Measurements from ENCODE around the gene APEH. TPM values are rescaled to one million over a fixed set of nuclear protein-coding genes. Genes with fewer than 3 reads are reported as not detected.

Gene APEH
- total and polyA plus RNA-seq, 2 donors (not counting 1 experiment from before 2014, with no cell fraction given): 79.4 to 96.2 TPM

GRCh38 chr3:49707113-49707480, 32.9 kb downstream of the APEH start:
- CTCF ChIA-PET: interaction anchor here (1.2 to 1.4 kb wide), 2 partner anchors 11 to 168 kb away, joined by 3 read pairs; no protein-coding TSS in a partner anchor
- H3K27me3 ChIP-seq (replicated peaks in 1 of 4; ENCODE audit: control extremely low read depth in 1 of 4, control insufficient read depth in 3 of 4, insufficient read depth in 4 of 4, low read length in 3 of 4): no peaks in the 10 kb centered on the region
- Mint-ChIP-seq H3K4me1 (peaks cover 6% of the 10 kb centered on the region), H3K27ac (no peak overlapping the region), H3K4me3 (no peak overlapping the region), H3K27me3 (no peaks in the 10 kb centered on the region), H3K9me3 (ENCODE audit: insufficient read depth) (no peaks in the 10 kb centered on the region)
- DNase-seq (no peak), ATAC-seq (ENCODE audit: low read depth) (no peak)
- H3K4me1 ChIP-seq (ENCODE audit: control insufficient read depth in 2 of 2, insufficient read depth in 2 of 2, low read length in 2 of 2): no peaks in the 10 kb centered on the region
- no peaks in the 10 kb centered on the region for H4K20me1 ChIP-seq (ENCODE audit: control insufficient read depth, insufficient read depth, low read length, poor library complexity, severe bottlenecking)
- WGBS (ENCODE audit: insufficient coverage): 94% methylated on average over 4 of the region's 4 CpGs
- no peak overlapping the region for H3K9ac ChIP-seq (ENCODE audit: low read length)
- peaks cover 0 to 3% (median 0%) of the 10 kb centered on the region in 3 donors for H3K9me3 ChIP-seq (ENCODE audit: control extremely low read depth in 1 of 3, control insufficient read depth in 2 of 3, insufficient read depth in 1 of 3, low read length in 2 of 3)
- no peak overlapping the region for H3K4me3 ChIP-seq (ENCODE audit: control extremely low read depth in 1 of 5, extremely low read depth in 1 of 5, insufficient read depth in 1 of 5, low read depth in 2 of 5, low read length in 4 of 5)
- POLR2A ChIA-PET: no interaction called here
- intact Hi-C loops (cut with micrococcal nuclease): no loop called here
- no peak overlapping the region for H3K27ac ChIP-seq (ENCODE audit: low read length in 2 of 2)
- H2AFZ ChIP-seq (ENCODE audit: insufficient read depth, low read depth, low read length, poor library complexity, severe bottlenecking): no peak overlapping the region
- no peaks in the 10 kb centered on the region for H3K79me2 ChIP-seq (ENCODE audit: control insufficient read depth, insufficient read depth, low read length)
- H3K4me2 ChIP-seq (replicated peaks; ENCODE audit: low read depth, low read length, poor library complexity, severe bottlenecking): no peak overlapping the region
- TF ChIP-seq, protein P1, sequence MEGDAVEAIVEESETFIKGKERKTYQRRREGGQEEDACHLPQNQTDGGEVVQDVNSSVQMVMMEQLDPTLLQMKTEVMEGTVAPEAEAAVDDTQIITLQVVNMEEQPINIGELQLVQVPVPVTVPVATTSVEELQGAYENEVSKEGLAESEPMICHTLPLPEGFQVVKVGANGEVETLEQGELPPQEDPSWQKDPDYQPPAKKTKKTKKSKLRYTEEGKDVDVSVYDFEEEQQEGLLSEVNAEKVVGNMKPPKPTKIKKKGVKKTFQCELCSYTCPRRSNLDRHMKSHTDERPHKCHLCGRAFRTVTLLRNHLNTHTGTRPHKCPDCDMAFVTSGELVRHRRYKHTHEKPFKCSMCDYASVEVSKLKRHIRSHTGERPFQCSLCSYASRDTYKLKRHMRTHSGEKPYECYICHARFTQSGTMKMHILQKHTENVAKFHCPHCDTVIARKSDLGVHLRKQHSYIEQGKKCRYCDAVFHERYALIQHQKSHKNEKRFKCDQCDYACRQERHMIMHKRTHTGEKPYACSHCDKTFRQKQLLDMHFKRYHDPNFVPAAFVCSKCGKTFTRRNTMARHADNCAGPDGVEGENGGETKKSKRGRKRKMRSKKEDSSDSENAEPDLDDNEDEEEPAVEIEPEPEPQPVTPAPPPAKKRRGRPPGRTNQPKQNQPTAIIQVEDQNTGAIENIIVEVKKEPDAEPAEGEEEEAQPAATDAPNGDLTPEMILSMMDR (IDR thresholded peaks at IDR 0.05): no peak
- no peak for TF ChIP-seq EZH2 (IDR thresholded peaks at IDR 0.05; ENCODE audit: borderline replicate concordance, insufficient read depth, low read depth, low read length, poor library complexity, severe bottlenecking)
- peaks cover 0 to 25% of the 10 kb centered on the region in 2 experiments for H3K36me3 ChIP-seq (replicated peaks in 1 of 2; ENCODE audit: control extremely low read depth in 1 of 2, control insufficient read depth in 1 of 2, extremely low read depth in 1 of 2, insufficient read depth in 2 of 2, low read length in 1 of 2)

DNA sequence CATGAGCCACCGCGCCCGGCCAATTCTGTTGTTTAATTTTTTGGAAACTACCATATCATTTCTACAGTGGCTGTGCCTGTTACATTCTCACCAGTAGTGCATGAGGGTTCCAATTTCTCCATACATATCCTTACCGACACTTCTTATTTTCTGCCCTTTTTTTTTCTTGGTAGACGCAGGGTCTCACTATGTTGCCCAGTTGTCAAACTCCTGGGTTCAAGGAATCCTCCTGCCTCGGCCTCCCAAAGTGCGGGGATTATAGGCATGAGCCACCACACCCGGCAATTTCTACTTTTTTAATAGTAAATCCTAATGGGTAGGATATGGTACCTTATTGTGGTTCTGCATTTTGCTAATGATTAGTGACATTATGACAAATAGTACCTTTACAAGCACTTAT, 35.7 kb downstream of the APEH start:
- ChIA-PET CTCF (no interaction called here), POLR2A (no interaction called here)
- Histone ChIP-seq H3K4me2 (replicated peaks; ENCODE audit: low read depth, low read length, poor library complexity, severe bottlenecking) (no peak overlapping the region), H3K36me3 (replicated peaks in 1 of 2; ENCODE audit: control extremely low read depth in 1 of 2, control insufficient read depth in 1 of 2, extremely low read depth in 1 of 2, insufficient read depth in 2 of 2, low read length in 1 of 2) (peaks cover 0 to 13% of the 10 kb centered on the region in 2 experiments), H3K27me3 (replicated peaks in 1 of 4; ENCODE audit: control extremely low read depth in 1 of 4, control insufficient read depth in 3 of 4, insufficient read depth in 4 of 4, low read length in 3 of 4) (no peaks in the 10 kb centered on the region), H3K79me2 (ENCODE audit: control insufficient read depth, insufficient read depth, low read length) (no peaks in the 10 kb centered on the region), H4K20me1 (ENCODE audit: control insufficient read depth, insufficient read depth, low read length, poor library complexity, severe bottlenecking) (no peaks in the 10 kb centered on the region), H3K27ac (ENCODE audit: low read length in 2 of 2) (no peak overlapping the region), H3K9me3 (ENCODE audit: control extremely low read depth in 1 of 3, control insufficient read depth in 2 of 3, insufficient read depth in 1 of 3, low read length in 2 of 3) (no peaks in the 10 kb centered on the region), H2AFZ (ENCODE audit: insufficient read depth, low read depth, low read length, poor library complexity, severe bottlenecking) (no peak overlapping the region), H3K4me1 (ENCODE audit: control insufficient read depth in 2 of 2, insufficient read depth in 2 of 2, low read length in 2 of 2) (peaks cover 0 to 8% of the 10 kb centered on the region in 2 donors), H3K9ac (ENCODE audit: low read length) (no peak overlapping the region), H3K4me3 (ENCODE audit: control extremely low read depth in 1 of 5, extremely low read depth in 1 of 5, insufficient read depth in 1 of 5, low read depth in 2 of 5, low read length in 4 of 5) (no peak overlapping the region)
- no peak overlapping the region for H3K27ac Mint-ChIP-seq
- DNase-seq: no peak
- no peak overlapping the region for H3K4me3 Mint-ChIP-seq
- intact Hi-C loops (cut with micrococcal nuclease): no loop called here
- no peaks in the 10 kb centered on the region for H3K9me3 Mint-ChIP-seq (ENCODE audit: insufficient read depth)
- ATAC-seq (ENCODE audit: low read depth): no peak
- H3K4me1 Mint-ChIP-seq: peaks cover 3% of the 10 kb centered on the region
- TF ChIP-seq, protein P1 (IDR thresholded peaks at IDR 0.05): no peak
- TF ChIP-seq EZH2 (IDR thresholded peaks at IDR 0.05; ENCODE audit: borderline replicate concordance, insufficient read depth, low read depth, low read length, poor library complexity, severe bottlenecking): no peak
- H3K27me3 Mint-ChIP-seq: no peaks in the 10 kb centered on the region
- WGBS (ENCODE audit: insufficient coverage): 100% methylated on average over 3 of the region's 8 CpGs

Data from B cell (primary cell).